Colon (tissue), 2 donors: ENCODE results near the gene TBCEL.

ENCODE experiments used
- FAIRE-seq: peaks from 2 replicates; lab custom pipeline; 2012; peaks lifted over from hg19 to GRCh38; lab: Jason Lieb, UNC
- donor health status: control.
- donor health status: control.

Gene TBCEL

GRCh38 chr11:121066623-121067022, 42.7 kb downstream of the TBCEL start:
- FAIRE-seq, result no peak

GRCh38 chr11:121067026-121067425, 43.1 kb downstream of the TBCEL start:
- no peak for FAIRE-seq

- FAIRE-seq, result no peak
Observed at GRCh38 chr11:121067453-121067852, 43.6 kb downstream of the TBCEL start.

DNA sequence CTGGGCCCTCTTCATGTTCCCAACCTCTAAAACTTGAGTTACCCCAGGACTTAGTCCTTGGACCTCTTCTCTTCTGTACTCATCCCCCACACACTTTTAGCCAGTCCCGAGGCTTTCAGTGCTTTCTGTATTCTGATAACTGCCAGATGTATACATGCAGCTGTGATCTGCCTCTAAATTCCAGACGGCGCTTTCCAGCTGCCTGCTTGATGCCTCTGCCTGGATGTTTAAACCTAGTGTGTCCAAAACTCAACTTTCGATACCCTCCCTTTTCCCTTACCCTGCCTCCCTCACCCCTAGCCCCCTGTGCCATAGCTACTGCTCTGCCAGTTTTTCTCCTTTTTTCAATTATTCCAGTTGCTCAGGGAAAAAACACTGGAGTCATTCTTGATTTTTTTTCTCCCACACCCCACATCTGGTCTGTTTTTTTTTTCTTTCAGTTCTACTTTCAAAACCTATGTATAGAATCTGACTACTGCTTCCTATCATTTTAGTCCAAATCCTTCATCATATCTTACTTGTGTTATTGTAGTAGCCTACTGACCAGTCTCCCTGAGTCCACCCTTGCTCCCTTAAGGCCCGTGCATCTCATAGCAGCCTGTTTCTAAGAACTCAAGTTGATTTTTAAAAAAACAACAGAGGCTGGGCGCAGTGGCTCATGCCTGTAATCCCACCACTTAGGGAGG, 44.2 kb downstream of the TBCEL start:
- no peak for FAIRE-seq

DNA sequence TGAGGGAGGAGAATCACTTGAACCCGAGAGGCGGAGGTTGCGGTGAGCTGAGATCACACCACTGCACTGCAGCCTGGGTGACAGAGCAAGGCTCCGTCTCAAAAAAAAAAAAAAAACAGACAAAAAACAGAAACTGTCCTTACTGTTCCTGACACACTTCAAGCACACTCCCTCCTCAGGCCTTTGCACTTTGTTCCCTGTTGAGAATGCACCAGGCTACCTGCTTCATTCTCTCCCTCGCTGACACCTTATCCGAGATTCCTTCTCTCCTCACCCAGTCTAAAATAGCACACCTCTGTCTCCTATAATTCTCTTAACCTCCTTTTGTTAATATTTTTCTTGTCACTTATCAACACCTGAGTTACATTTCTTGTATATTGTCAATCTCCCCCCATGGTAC, 44.9 kb downstream of the TBCEL start:
- FAIRE-seq, result no peak

DNA sequence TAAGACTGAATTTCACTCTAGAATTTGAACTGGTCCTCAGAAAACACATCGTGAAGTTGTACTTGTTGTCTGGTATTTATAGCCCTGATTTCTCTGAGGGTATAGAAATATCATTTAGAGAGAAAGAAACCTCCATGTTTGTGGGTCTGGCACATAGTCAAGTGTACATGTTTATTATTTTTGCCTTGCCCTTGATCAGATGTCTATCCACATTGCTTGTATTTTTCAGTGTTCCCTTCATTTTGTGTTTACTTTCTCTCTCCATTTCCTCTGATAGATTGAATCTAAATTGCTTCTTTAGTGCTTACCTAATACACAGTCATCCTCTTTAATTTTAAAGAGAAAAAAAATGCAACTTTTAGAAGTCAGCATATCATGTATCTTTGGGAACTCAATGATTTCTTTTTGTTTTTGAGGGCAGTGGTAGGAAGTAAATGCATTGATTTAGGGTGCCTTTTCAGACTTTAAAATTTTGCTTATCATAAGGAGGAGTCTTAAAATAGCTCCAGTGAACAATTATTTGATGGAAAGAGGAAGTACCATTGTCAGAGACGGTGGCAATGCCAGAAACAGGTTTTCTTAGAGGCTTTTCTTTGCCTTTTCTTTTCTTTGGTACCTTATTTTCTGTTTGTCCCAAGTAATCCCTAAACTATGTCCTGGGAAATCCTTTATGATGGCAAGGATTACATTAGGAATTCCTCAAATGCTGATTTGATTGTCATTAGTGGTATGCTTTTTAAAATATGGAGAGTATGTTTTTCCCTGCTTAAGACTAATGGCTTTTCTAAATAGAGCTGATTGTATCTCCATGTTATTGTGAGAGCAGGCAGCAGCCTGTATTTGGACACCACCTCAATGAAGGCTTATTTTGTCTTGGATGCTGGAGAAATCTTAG, 47.3 kb downstream of the TBCEL start:
- FAIRE-seq, result no peak

- no peak for FAIRE-seq
Observed at GRCh38 chr11:121071846-121072450, 48.0 kb downstream of the TBCEL start.

GRCh38 chr11:121081321-121081720, 57.4 kb downstream of the TBCEL start:
- FAIRE-seq, result no peak

DNA sequence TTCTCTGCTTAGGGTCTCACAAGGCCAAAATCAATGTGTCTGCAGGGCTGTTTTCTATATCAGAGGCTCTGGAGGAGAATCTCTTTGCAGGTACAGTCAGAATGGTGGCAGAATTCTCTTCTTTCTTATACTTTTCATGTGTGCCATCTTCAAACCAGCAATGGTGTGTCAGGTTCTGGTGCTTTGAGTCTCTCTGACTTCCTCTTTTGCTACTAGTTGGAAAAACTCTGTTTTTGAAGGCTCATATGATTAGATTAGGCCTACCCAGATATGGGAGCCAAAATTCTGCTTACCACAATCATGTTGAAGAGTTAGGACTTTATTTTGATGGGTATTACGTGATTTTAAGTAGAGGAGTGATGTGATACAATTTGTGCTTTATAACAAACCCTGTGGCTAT, 58.3 kb downstream of the TBCEL start:
- FAIRE-seq, result no peak

DNA sequence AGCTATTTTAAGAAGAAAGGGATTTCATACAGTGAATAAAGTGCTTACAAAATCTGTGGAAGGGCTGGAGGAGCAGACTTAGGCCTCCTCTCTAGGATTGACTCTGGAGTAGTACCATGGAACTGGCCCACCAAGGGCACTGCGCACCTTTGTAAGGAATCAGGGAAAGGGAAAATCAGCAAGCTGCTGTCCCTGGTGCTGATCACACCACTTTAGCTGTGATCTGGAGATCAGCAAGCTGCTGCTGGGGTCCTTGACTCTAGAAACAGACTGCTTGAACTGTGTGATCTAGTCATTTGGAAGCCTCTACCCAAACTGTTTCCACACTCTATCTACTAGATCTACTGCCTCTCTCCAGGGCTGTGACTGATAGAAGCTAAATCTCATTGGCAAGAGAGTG, 58.8 kb downstream of the TBCEL start:
- no peak for FAIRE-seq

GRCh38 chr11:121086866-121087265, 63.0 kb downstream of the TBCEL start:
- FAIRE-seq, result no peak

- no peak for FAIRE-seq
Observed at GRCh38 chr11:121089566-121089965, 65.7 kb downstream of the TBCEL start.

DNA sequence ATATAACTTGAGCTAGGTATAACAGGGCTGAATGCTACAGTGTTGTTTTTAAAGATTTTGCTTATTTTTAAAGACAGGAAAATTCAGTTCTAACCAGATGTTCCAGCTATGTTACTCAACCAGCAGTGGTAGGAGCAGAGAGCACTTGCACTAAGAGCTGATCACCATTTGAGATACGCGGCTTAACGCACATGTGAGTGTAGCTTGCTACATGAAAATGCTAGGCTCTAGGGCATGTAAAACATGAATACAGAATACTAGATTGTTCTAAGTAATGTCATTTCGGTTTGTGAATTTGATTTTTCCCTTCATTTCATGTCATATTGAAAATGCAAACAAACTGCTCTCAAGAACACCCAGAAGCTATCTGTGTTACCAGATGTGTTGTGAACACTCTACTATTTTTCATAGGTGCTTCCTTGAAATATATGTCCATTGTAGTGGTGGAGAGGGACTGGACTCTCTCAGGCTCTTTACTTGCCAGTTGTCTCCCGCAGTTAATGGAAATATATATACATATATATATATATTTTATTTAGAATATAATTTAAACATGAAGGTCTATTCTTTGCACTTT, 66.3 kb downstream of the TBCEL start:
- no peak for FAIRE-seq

DNA sequence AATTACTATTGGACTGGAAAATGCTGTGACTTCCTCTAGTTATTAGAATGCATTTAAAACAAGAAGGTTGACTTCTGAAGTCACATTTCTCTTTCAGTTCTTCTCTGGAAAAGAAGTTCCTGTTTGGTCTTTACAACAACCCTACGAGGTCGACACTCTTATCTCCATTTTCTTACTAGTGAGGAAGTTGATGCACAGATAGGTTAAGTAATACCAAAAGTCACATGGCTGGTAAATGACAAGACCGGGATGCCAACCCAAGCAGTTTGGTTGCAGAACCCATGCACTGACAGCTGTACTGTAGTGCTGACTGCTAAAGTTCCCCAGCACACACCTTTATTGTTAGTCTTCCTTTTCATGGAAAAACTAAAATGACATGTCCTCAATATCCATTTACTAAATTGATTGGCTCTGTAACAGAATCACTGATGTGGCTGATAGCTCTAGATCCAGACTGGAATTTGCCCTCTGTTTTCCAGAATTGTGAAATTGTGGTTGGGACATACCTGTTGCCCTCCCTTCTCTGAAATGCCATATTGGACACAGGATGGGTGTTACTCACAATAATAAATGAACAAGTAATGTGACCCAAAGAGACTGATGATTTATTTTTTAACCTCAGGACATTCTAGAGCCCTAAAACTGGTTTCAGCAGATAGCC, 67.7 kb downstream of the TBCEL start:
- no peak for FAIRE-seq

- FAIRE-seq, result no peak
Observed at GRCh38 chr11:121095561-121095960, 71.7 kb downstream of the TBCEL start.

DNA sequence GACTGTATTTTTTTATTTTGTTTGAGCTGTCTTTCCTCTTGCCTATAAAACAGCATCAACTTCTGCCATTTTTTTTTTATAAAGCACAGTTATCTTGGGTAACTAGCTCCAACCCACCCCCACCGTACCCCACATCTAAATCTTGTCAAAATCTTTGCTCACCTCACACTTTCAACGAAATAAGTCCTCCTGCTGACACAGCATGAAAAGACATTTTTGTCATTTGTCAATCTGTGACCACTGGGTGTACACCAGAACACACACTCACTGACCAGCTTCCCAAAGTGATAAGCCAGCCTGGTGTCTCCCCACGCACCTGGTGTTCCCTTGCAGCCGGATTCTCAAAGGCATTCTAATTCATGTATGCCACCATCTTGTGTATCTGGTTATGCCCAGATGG, 75.5 kb downstream of the TBCEL start:
- no peak for FAIRE-seq

DNA sequence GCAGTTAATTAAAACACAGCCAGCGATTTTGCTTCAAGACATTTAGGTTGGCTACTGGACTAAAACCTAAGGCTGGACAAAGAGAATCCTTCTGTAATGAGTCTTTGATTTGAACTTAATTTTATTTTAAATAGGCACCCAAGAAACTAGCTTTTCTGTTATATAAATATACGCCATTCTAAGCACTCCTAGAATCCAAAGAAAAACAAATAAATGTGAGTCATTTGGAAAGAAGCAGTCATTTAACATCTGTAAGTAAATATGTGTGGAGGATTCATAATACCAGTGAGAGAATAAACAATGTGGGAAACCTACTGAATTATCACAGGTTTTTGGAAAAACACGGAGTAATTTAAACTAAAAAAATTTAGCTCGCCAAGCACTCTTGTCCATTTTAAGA, 76.0 kb downstream of the TBCEL start:
- FAIRE-seq, result no peak

- FAIRE-seq, result no peak
Observed at GRCh38 chr11:121100943-121101342, 77.0 kb downstream of the TBCEL start, which contains the start of gene TECTA. Gene TECTA, plus strand, starts transcription at chr11:121101243. Its CDS starts 1,423 bp downstream, at chr11:121102666.

DNA sequence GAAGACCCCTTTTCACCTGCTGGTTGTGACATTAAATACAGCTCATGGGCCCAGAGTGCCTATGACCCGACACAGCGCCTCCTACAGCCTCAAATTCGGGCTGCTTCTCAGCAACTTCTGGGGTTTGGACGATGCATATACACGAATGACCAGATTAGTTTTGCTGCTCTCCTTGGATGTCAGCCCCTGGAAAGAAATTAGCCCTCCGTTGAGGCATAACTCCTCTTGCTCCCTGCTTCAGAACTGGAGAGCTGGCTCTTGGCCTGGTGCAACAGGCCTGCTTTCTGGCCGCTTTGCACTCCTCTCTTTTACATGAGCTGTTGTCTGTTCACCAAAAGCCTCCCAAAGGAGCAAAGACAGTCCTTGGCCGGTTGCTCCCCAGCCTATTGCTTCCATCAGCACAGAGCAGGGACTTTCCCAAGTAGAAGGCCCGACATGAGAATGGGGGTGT, 80.4 kb downstream of the TBCEL start:
- FAIRE-seq, result no peak

DNA sequence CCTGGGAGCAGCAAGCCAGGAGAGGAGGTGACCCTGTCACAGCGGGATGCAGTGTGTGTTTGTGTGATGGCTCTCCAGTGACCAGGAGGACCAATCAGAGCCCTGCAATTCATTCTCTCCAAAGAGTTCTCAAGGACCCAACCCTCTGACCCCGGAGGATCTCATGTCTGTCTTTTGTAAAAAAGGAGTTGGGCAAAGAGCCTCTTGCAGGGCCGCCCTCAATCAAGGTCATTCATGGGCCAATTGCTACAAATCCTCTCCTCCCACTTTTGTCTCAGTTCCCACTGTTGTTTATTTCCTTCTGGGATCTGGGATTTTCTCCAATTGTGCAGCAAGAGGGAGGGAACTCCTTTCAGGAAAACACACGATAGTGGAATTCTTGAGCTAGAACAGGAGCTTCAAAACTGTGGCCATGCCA, 81.2 kb downstream of the TBCEL start:
- no peak for FAIRE-seq

- no peak for FAIRE-seq
Observed at GRCh38 chr11:121105481-121106195, 81.7 kb downstream of the TBCEL start.
